Neuron (in vitro differentiated cells): ENCODE results near the gene PCDHGB3.
"Not testable (repeated sequence)": the region's sequence is repeated elsewhere in the genome, so short reads cannot be mapped to it uniquely, and the experiment has no call there.

Experiments
- H2AFZ ChIP-seq: one replicate; pipeline ENCODE4 v1.6.1; 2013; ENCODE audit warnings: low read depth, mild to moderate bottlenecking, inconsistent platforms, low read length, moderate library complexity
- H3K27me3 ChIP-seq: one replicate; pipeline ENCODE4 v1.6.1; 2013; ENCODE audit warnings: low read length; ENCODE audit not compliant: insufficient read depth
- H3K36me3 ChIP-seq: one replicate; pipeline ENCODE4 v1.6.1; 2013; ENCODE audit warnings: low read length; ENCODE audit not compliant: insufficient read depth
- H3K4me1 ChIP-seq: one replicate; pipeline ENCODE4 v1.6.1; 2013; ENCODE audit warnings: low read length; ENCODE audit not compliant: insufficient read depth
- H3K4me3 ChIP-seq: 2 replicates; pipeline ENCODE4 v1.5.1; 2013; ENCODE audit warnings: mild to moderate bottlenecking, low read length, moderate library complexity
- H3K9me3 ChIP-seq: one replicate; pipeline ENCODE4 v1.6.1; 2013; ENCODE audit warnings: low read length

PCDHGB3 gene

GRCh38 chr5:141369994-141370848 is at the start of gene PCDHGB3:
Gene PCDHGB3 (plus strand): TSS chr5:141370242. CDS start chr5:141370395, 153 bp downstream.
- H2AFZ ChIP-seq, result no peak within 1 kb of the TSS
- no peaks in the 10 kb centered on the region for H3K4me1 ChIP-seq
- H3K36me3 ChIP-seq, result no peaks in the 10 kb centered on the region
- peaks cover 42% of the 10 kb centered on the region for H3K9me3 ChIP-seq
- H3K27me3 ChIP-seq, result no peaks in the 10 kb centered on the region
- no peak within 1 kb of the TSS for H3K4me3 ChIP-seq

GRCh38 chr5:141322261-141322660 is 47.8 kb upstream of the PCDHGB3 start:
- no peaks in the 10 kb centered on the region for H3K27me3 ChIP-seq
- no peak overlapping the region for H2AFZ ChIP-seq
- peaks cover 28% of the 10 kb centered on the region for H3K9me3 ChIP-seq
- H3K36me3 ChIP-seq, result peaks cover 22% of the 10 kb centered on the region
- H3K4me3 ChIP-seq, result no peak overlapping the region
- peaks cover 3% of the 10 kb centered on the region for H3K4me1 ChIP-seq

GRCh38 chr5:141326088-141326854 is 43.8 kb upstream of the PCDHGB3 start:
- no peak overlapping the region for H2AFZ ChIP-seq
- no peaks in the 10 kb centered on the region for H3K4me1 ChIP-seq
- peaks cover 14% of the 10 kb centered on the region for H3K9me3 ChIP-seq
- H3K4me3 ChIP-seq, result no peak overlapping the region
- no peaks in the 10 kb centered on the region for H3K27me3 ChIP-seq
- H3K36me3 ChIP-seq, result no peaks in the 10 kb centered on the region

GRCh38 chr5:141328231-141328630 is 41.8 kb upstream of the PCDHGB3 start:
- Histone ChIP-seq H3K4me1 (no peaks in the 10 kb centered on the region), H3K4me3 (no peak overlapping the region), H3K27me3 (no peaks in the 10 kb centered on the region), H3K36me3 (no peaks in the 10 kb centered on the region), H2AFZ (no peak overlapping the region), H3K9me3 (peaks cover 20% of the 10 kb centered on the region)

GRCh38 chr5:141330299-141331080 is 39.6 kb upstream of the PCDHGB3 start, which contains the start of gene PCDHGA1:
Gene PCDHGA1 (plus strand): TSS chr5:141330514.
- H3K4me1 ChIP-seq, result no peaks in the 10 kb centered on the region
- no peak within 1 kb of the TSS for H3K4me3 ChIP-seq
- H3K27me3 ChIP-seq, result no peaks in the 10 kb centered on the region
- no peaks in the 10 kb centered on the region for H3K36me3 ChIP-seq
- no peak within 1 kb of the TSS for H2AFZ ChIP-seq
- H3K9me3 ChIP-seq, result peaks cover 20% of the 10 kb centered on the region

- not testable (repeated sequence) for H3K4me3 ChIP-seq, H3K36me3 ChIP-seq, H2AFZ ChIP-seq, H3K4me1 ChIP-seq, H3K27me3 ChIP-seq
- peaks cover 12% of the 10 kb centered on the region for H3K9me3 ChIP-seq
Measured at GRCh38 chr5:141332571-141332970, 37.5 kb upstream of the PCDHGB3 start.

- Histone ChIP-seq H3K36me3 (no peaks in the 10 kb centered on the region), H3K27me3 (no peaks in the 10 kb centered on the region), H3K4me3 (no peak within 1 kb of the TSS)
Measured at GRCh38 chr5:141338538-141339306, 31.3 kb upstream of the PCDHGB3 start, which contains the start of gene PCDHGA2. Gene PCDHGA2 (plus strand): TSS chr5:141338760.

GRCh38 chr5:141340781-141341354 is 29.2 kb upstream of the PCDHGB3 start:
- peaks cover 18% of the 10 kb centered on the region for H3K9me3 ChIP-seq
- H2AFZ ChIP-seq, H3K4me1 ChIP-seq, H3K36me3 ChIP-seq, H3K4me3 ChIP-seq, H3K27me3 ChIP-seq: not testable (repeated sequence)

More at GRCh38 chr5:141338538-141339306, 31.3 kb upstream of the PCDHGB3 start, which contains the start of gene PCDHGA2:
- Histone ChIP-seq H3K9me3 (peaks cover 9% of the 10 kb centered on the region), H3K4me1 (no peaks in the 10 kb centered on the region), H2AFZ (no peak within 1 kb of the TSS)

GRCh38 chr5:141342773-141343172 is 27.3 kb upstream of the PCDHGB3 start:
- no peak overlapping the region for H3K4me3 ChIP-seq
- H3K4me1 ChIP-seq, result no peaks in the 10 kb centered on the region
- no peaks in the 10 kb centered on the region for H3K27me3 ChIP-seq
- no peak overlapping the region for H2AFZ ChIP-seq
- no peaks in the 10 kb centered on the region for H3K36me3 ChIP-seq
- H3K9me3 ChIP-seq, result peaks cover 18% of the 10 kb centered on the region

- Histone ChIP-seq H3K27me3 (no peaks in the 10 kb centered on the region), H3K9me3 (peaks cover 18% of the 10 kb centered on the region), H3K36me3 (no peaks in the 10 kb centered on the region), H3K4me3 (no peak within 1 kb of the TSS), H3K4me1 (no peaks in the 10 kb centered on the region), H2AFZ (no peak within 1 kb of the TSS)
Measured at GRCh38 chr5:141343242-141343952, 26.6 kb upstream of the PCDHGB3 start, which contains the start of gene PCDHGA3. Gene PCDHGA3 (plus strand): TSS chr5:141343829. CDS start chr5:141344034, 205 bp downstream.

GRCh38 chr5:141343953-141344463 is 26.0 kb upstream of the PCDHGB3 start:
- H3K27me3 ChIP-seq, result no peaks in the 10 kb centered on the region
- H3K9me3 ChIP-seq, result peaks cover 20% of the 10 kb centered on the region
- no peak overlapping the region for H3K4me3 ChIP-seq
- no peak overlapping the region for H2AFZ ChIP-seq
- H3K4me1 ChIP-seq, result no peaks in the 10 kb centered on the region
- H3K36me3 ChIP-seq, result no peaks in the 10 kb centered on the region
